ENCODE measurements around the gene DDX24.

Gene DDX24

DNA sequence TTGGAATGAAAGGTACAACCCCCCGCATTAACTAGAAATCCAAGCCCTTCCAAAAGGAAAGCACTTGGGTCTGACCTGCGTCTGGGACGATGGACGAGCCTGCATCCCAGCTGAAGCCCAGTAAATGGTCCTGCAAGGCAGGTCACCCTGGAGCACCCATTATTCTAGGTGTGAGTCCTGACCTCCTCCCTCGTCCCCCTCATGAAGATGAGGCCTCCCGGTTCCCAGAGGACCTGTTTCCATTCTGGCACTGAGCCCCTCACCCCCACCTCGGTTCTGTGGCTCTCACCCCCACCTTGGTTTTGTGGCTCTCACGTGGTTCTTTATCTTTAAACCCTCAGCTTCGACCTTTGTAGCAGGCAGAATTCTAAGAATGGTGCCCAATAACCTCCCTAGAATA, 36.9 kb upstream of the DDX24 start:
- H3K14ac ChIP-seq (ENCODE audit: low read length in 2 of 2) = no peak overlapping the region
- no peak for DNase-seq
- no peak overlapping the region for H4K91ac ChIP-seq (ENCODE audit: low read length)
- H3K18ac ChIP-seq (ENCODE audit: low read depth in 1 of 2, low read length in 2 of 2) = no peak overlapping the region
- no peaks in the 10 kb centered on the region for H3K79me1 ChIP-seq (replicated peaks; ENCODE audit: low read length, poor library complexity, severe bottlenecking)
- peaks cover 16% of the 10 kb centered on the region for H3K9me3 ChIP-seq (ENCODE audit: control insufficient read depth, low read length)
- H3K36me3 ChIP-seq (ENCODE audit: control insufficient read depth in 1 of 2, insufficient read depth in 2 of 2, low read depth in 1 of 2, low read length in 2 of 2) = no peaks in the 10 kb centered on the region
- no peak overlapping the region for H2AK5ac ChIP-seq (ENCODE audit: low read length, severe bottlenecking)
- no peak overlapping the region for H3K4ac ChIP-seq (ENCODE audit: low read depth in 1 of 2, low read length in 2 of 2)
- H2BK5ac ChIP-seq (ENCODE audit: low read depth, low read length, poor library complexity, severe bottlenecking) = no peak overlapping the region
- no peak overlapping the region for H4K8ac ChIP-seq (ENCODE audit: low read length)
- no peak overlapping the region for H3K4me3 ChIP-seq (ENCODE audit: insufficient read depth in 1 of 2, low read depth in 1 of 2, low read length in 2 of 2)
- no peak overlapping the region for H3K23ac ChIP-seq (ENCODE audit: low read length in 2 of 2)
- 79% methylated on average over 9 of the region's 9 CpGs for WGBS
- H3K9ac ChIP-seq (ENCODE audit: low read length) = no peak overlapping the region
- no peak overlapping the region for H2BK12ac ChIP-seq (ENCODE audit: low read length in 2 of 2)
- no peaks in the 10 kb centered on the region for H3K4me1 ChIP-seq (ENCODE audit: control insufficient read depth, insufficient read depth, low read depth, low read length)
- H2AFZ ChIP-seq (ENCODE audit: low read depth, low read length) = no peak overlapping the region
- no peak overlapping the region for H2BK15ac ChIP-seq (ENCODE audit: low read depth, poor library complexity, severe bottlenecking)
- H2BK120ac ChIP-seq (ENCODE audit: low read depth, low read length) = no peak overlapping the region
- peaks cover 5 to 50% of the 10 kb centered on the region in 2 experiments for H3K27me3 ChIP-seq (ENCODE audit: control insufficient read depth in 1 of 2, insufficient read depth in 1 of 2, low read length in 2 of 2)
- H3K27ac ChIP-seq (ENCODE audit: low read length, poor library complexity, severe bottlenecking) = no peak overlapping the region
- no peak overlapping the region for H3K4me2 ChIP-seq (ENCODE audit: low read length, poor library complexity, severe bottlenecking)

DNA sequence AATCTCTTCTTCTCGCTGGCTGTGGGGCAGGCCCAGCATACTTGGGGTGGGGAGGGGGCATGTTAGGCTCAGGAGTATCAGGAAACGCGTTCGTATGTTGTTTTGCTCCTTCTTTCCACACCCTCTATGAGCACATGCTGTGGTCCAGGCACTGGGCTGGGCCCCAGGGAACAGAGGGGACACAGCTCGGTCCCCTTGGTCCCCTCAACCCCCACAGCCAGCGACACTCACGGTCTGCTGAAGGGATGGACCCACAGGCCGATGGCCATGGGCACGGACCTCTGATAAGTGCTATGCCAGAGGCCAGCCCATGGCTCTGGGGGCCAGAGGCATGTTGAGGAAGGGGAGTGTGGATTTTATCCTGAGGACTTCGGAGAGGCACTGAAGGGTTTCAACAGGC, 35.7 kb upstream of the DDX24 start:
- Histone ChIP-seq H3K14ac (ENCODE audit: low read length in 2 of 2) (no peak overlapping the region), H3K27me3 (ENCODE audit: control insufficient read depth in 1 of 2, insufficient read depth in 1 of 2, low read length in 2 of 2) (peaks cover 5 to 50% of the 10 kb centered on the region in 2 experiments), H2BK12ac (ENCODE audit: low read length in 2 of 2) (no peak overlapping the region), H3K23ac (ENCODE audit: low read length in 2 of 2) (no peak overlapping the region), H3K18ac (ENCODE audit: low read depth in 1 of 2, low read length in 2 of 2) (no peak overlapping the region), H2AK5ac (ENCODE audit: low read length, severe bottlenecking) (no peak overlapping the region), H3K4me2 (ENCODE audit: low read length, poor library complexity, severe bottlenecking) (no peak overlapping the region), H2AFZ (ENCODE audit: low read depth, low read length) (no peak overlapping the region), H2BK5ac (ENCODE audit: low read depth, low read length, poor library complexity, severe bottlenecking) (no peak overlapping the region), H4K8ac (ENCODE audit: low read length) (no peak overlapping the region), H3K4ac (ENCODE audit: low read depth in 1 of 2, low read length in 2 of 2) (no peak overlapping the region), H2BK120ac (ENCODE audit: low read depth, low read length) (no peak overlapping the region), H3K4me3 (ENCODE audit: insufficient read depth in 1 of 2, low read depth in 1 of 2, low read length in 2 of 2) (no peak overlapping the region), H2BK15ac (ENCODE audit: low read depth, poor library complexity, severe bottlenecking) (no peak overlapping the region), H3K9ac (ENCODE audit: low read length) (no peak overlapping the region), H3K36me3 (ENCODE audit: control insufficient read depth in 1 of 2, insufficient read depth in 2 of 2, low read depth in 1 of 2, low read length in 2 of 2) (peaks cover 0 to 3% of the 10 kb centered on the region in 2 experiments), H3K9me3 (ENCODE audit: control insufficient read depth, low read length) (peaks cover 16% of the 10 kb centered on the region), H3K27ac (ENCODE audit: low read length, poor library complexity, severe bottlenecking) (no peak overlapping the region), H3K79me1 (replicated peaks; ENCODE audit: low read length, poor library complexity, severe bottlenecking) (no peaks in the 10 kb centered on the region), H4K91ac (ENCODE audit: low read length) (no peak overlapping the region), H3K4me1 (ENCODE audit: control insufficient read depth, insufficient read depth, low read depth, low read length) (no peaks in the 10 kb centered on the region)
- WGBS = 78% methylated on average over 8 of the region's 10 CpGs
- DNase-seq = no peak

GRCh38 chr14:94115631-94116030, 34.6 kb upstream of the DDX24 start:
- Histone ChIP-seq H2AK5ac (ENCODE audit: low read length, severe bottlenecking) (no peak overlapping the region), H3K79me1 (replicated peaks; ENCODE audit: low read length, poor library complexity, severe bottlenecking) (no peaks in the 10 kb centered on the region), H2BK120ac (ENCODE audit: low read depth, low read length) (no peak overlapping the region), H3K27ac (ENCODE audit: low read length, poor library complexity, severe bottlenecking) (no peak overlapping the region), H3K9ac (ENCODE audit: low read length) (no peak overlapping the region), H2BK12ac (ENCODE audit: low read length in 2 of 2) (no peak overlapping the region), H3K4me1 (ENCODE audit: control insufficient read depth, insufficient read depth, low read depth, low read length) (no peaks in the 10 kb centered on the region), H2BK5ac (ENCODE audit: low read depth, low read length, poor library complexity, severe bottlenecking) (no peak overlapping the region), H3K4me3 (ENCODE audit: insufficient read depth in 1 of 2, low read depth in 1 of 2, low read length in 2 of 2) (no peak overlapping the region), H3K14ac (ENCODE audit: low read length in 2 of 2) (no peak overlapping the region), H2BK15ac (ENCODE audit: low read depth, poor library complexity, severe bottlenecking) (no peak overlapping the region), H3K23ac (ENCODE audit: low read length in 2 of 2) (no peak overlapping the region), H3K4me2 (ENCODE audit: low read length, poor library complexity, severe bottlenecking) (no peak overlapping the region), H3K36me3 (ENCODE audit: control insufficient read depth in 1 of 2, insufficient read depth in 2 of 2, low read depth in 1 of 2, low read length in 2 of 2) (peaks cover 0 to 3% of the 10 kb centered on the region in 2 experiments), H4K91ac (ENCODE audit: low read length) (no peak overlapping the region), H3K4ac (ENCODE audit: low read depth in 1 of 2, low read length in 2 of 2) (no peak overlapping the region), H4K8ac (ENCODE audit: low read length) (no peak overlapping the region), H3K18ac (ENCODE audit: low read depth in 1 of 2, low read length in 2 of 2) (no peak overlapping the region), H2AFZ (ENCODE audit: low read depth, low read length) (no peak overlapping the region), H3K27me3 (ENCODE audit: control insufficient read depth in 1 of 2, insufficient read depth in 1 of 2, low read length in 2 of 2) (peaks cover 5 to 50% of the 10 kb centered on the region in 2 experiments), H3K9me3 (ENCODE audit: control insufficient read depth, low read length) (peaks cover 14% of the 10 kb centered on the region)
- WGBS = 92% methylated on average over 15 of the region's 15 CpGs
- no peak for DNase-seq

DNA sequence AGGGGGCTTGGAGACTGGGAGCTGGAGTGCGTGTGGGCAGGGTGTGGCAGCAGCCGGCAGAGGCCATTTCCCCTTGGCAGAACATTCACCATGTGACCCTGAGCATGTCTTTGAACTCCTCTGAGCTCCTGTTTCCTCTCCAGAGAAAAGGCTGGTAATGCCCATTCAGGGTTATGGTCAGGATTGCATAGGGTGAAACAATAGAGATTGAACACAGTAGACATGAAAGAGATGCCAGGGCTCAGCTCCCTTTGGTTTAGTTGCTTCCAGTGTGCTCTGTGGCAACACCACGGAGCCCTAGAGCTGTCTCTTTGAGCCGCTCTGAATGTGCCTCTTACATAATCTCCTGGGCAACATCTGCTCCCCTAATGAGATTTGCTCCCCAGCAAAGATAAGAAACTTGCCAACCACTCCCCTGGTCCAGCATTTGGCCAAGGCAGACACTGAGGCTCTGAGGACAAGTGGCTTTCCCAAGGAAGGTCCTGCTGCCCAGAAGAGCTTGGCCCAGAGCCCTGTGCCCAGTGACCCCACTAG, 34.1 kb upstream of the DDX24 start:
- 75% methylated on average over 4 of the region's 4 CpGs for WGBS
- no peak overlapping the region for H4K91ac ChIP-seq (ENCODE audit: low read length)
- no peak for DNase-seq

More for the DNA sequence above, 34.1 kb upstream of the DDX24 start:
- no peak overlapping the region for H3K4me2 ChIP-seq (ENCODE audit: low read length, poor library complexity, severe bottlenecking)
- H3K14ac ChIP-seq (ENCODE audit: low read length in 2 of 2) = no peak overlapping the region
- no peak overlapping the region for H3K4me3 ChIP-seq (ENCODE audit: insufficient read depth in 1 of 2, low read depth in 1 of 2, low read length in 2 of 2)
- H2AK5ac ChIP-seq (ENCODE audit: low read length, severe bottlenecking) = no peak overlapping the region
- H4K8ac ChIP-seq (ENCODE audit: low read length) = no peak overlapping the region
- no peak overlapping the region for H2BK120ac ChIP-seq (ENCODE audit: low read depth, low read length)
- H3K4ac ChIP-seq (ENCODE audit: low read depth in 1 of 2, low read length in 2 of 2) = no peak overlapping the region
- no peak overlapping the region for H2BK15ac ChIP-seq (ENCODE audit: low read depth, poor library complexity, severe bottlenecking)
- no peak overlapping the region for H3K23ac ChIP-seq (ENCODE audit: low read length in 2 of 2)
- H3K27ac ChIP-seq (ENCODE audit: low read length, poor library complexity, severe bottlenecking) = no peak overlapping the region
- no peak overlapping the region for H2BK12ac ChIP-seq (ENCODE audit: low read length in 2 of 2)
- peaks cover 5 to 50% of the 10 kb centered on the region in 2 experiments for H3K27me3 ChIP-seq (ENCODE audit: control insufficient read depth in 1 of 2, insufficient read depth in 1 of 2, low read length in 2 of 2)
- no peak overlapping the region for H2AFZ ChIP-seq (ENCODE audit: low read depth, low read length)
- no peak overlapping the region for H2BK5ac ChIP-seq (ENCODE audit: low read depth, low read length, poor library complexity, severe bottlenecking)
- H3K18ac ChIP-seq (ENCODE audit: low read depth in 1 of 2, low read length in 2 of 2) = no peak overlapping the region
- H3K79me1 ChIP-seq (replicated peaks; ENCODE audit: low read length, poor library complexity, severe bottlenecking) = no peaks in the 10 kb centered on the region
- peaks cover 9% of the 10 kb centered on the region for H3K9me3 ChIP-seq (ENCODE audit: control insufficient read depth, low read length)
- no peaks in the 10 kb centered on the region for H3K4me1 ChIP-seq (ENCODE audit: control insufficient read depth, insufficient read depth, low read depth, low read length)
- peaks cover 0 to 3% of the 10 kb centered on the region in 2 experiments for H3K36me3 ChIP-seq (ENCODE audit: control insufficient read depth in 1 of 2, insufficient read depth in 2 of 2, low read depth in 1 of 2, low read length in 2 of 2)
- no peak overlapping the region for H3K9ac ChIP-seq (ENCODE audit: low read length)
